K562 (cell line): ENCODE results near the gene ISYNA1. TPM values are rescaled to one million over a fixed set of nuclear protein-coding genes. Genes with fewer than 3 reads are reported as not detected.

ENCODE experiments used
- CREBBP ChIP-seq: IDR thresholded peaks from one replicate; pipeline ENCODE4 v1.6.1; 2012; ENCODE audit warnings: low read depth, mild to moderate bottlenecking, control low read depth, inconsistent platforms, low read length
- CSDE1 ChIP-seq, 2 experiments: fragments of 450-650 bp; IDR thresholded peaks; 2 replicates each; pipeline ENCODE4 v1.6.1; 2016; ENCODE audit warnings: mild to moderate bottlenecking in 1 of 2
- E2F3 ChIP-seq: fragments of 250-450 bp; sonication (Bioruptor Pico); IDR thresholded peaks from 2 replicates; pipeline ENCODE4 v1.4.0; 2020; ENCODE audit warnings: mild to moderate bottlenecking
- ESRRA ChIP-seq: fragments of 450-650 bp; IDR thresholded peaks from 2 replicates; pipeline ENCODE4 v1.6.1; 2014; ENCODE audit warnings: low read depth, mild to moderate bottlenecking, moderate library complexity, borderline replicate concordance
- ETV1 ChIP-seq: fragments of 450-650 bp; conservative IDR thresholded peaks from 2 replicates; pipeline ENCODE4 v1.6.1; 2016; ENCODE audit warnings: missing genetic modification characterization, control low read depth, low read depth, missing compliant biosample characterization
- GABPB1 ChIP-seq: sonication (generic); formaldehyde crosslinking; IDR thresholded peaks from 2 replicates; pipeline ENCODE4 v1.8.0; 2022; ENCODE audit warnings: mild to moderate bottlenecking, missing genetic modification reagents
- MYBL2 ChIP-seq, 2 experiments: fragments of 450-650 bp in 1 of 2; sonication (generic) in 1 of 2; formaldehyde crosslinking in 1 of 2; IDR thresholded peaks; 2 replicates each; pipeline versions ENCODE4 v1.6.1 to v1.8.1; 2017 to 2022; ENCODE audit warnings: borderline replicate concordance in 1 of 2, inconsistent platforms in 1 of 2, low read depth in 1 of 2, mild to moderate bottlenecking in 1 of 2, missing genetic modification reagents in 1 of 2, moderate library complexity in 1 of 2
- POLR2G ChIP-seq: fragments of 200-400 bp; formaldehyde crosslinking; IDR thresholded peaks from 2 replicates; pipeline ENCODE4 v1.6.1; 2017; ENCODE audit warnings: low read depth, mild to moderate bottlenecking, antibody characterized with exemption, low read length, moderate library complexity
- SAFB2 ChIP-seq: fragments of 200-400 bp; formaldehyde crosslinking; IDR thresholded peaks from 2 replicates; pipeline ENCODE4 v1.6.1; 2018; ENCODE audit warnings: borderline replicate concordance, low read length, low read depth, moderate library complexity; ENCODE audit not compliant: severe bottlenecking
- TCF7L2 ChIP-seq: fragments of 150-350 bp; IDR thresholded peaks from 2 replicates; pipeline ENCODE4 v1.6.1; 2016; ENCODE audit warnings: low read depth, mild to moderate bottlenecking, low read length, moderate library complexity
- TGIF2 ChIP-seq: sonication (generic); formaldehyde crosslinking; IDR thresholded peaks from 2 replicates; pipeline ENCODE4 v1.8.1; 2022; ENCODE audit warnings: mild to moderate bottlenecking, missing genetic modification reagents, moderate library complexity
- ZNF282 ChIP-seq: sonication (generic); formaldehyde crosslinking; IDR thresholded peaks from 2 replicates; pipeline ENCODE4 v1.8.1; 2023; ENCODE audit warnings: missing genetic modification reagents
- polyA plus RNA-seq, 8 experiments: library from polyadenylated mRNA; depleted of rRNA in 4 of 8; stranded (reverse) in 5 of 8; unstranded in 3 of 8; fragments of >200 nt; fragmentation: Nextera tagmentation in 2 of 8; fragmentation: Illumina TruSeq in 1 of 8; extraction: Ambion mirVana in 2 of 8; extraction: Trizol in 1 of 8; gene quantifications; 2 replicates each; pipeline versions ENCODE4 v1.2.1 to v1.2.3, GENCODE V29; 2011 to 2014; ENCODE audit warnings: inconsistent platforms in 1 of 8, missing spikeins in 1 of 8
- total RNA-seq, 7 experiments: library from RNA; depleted of rRNA in 6 of 7; stranded (reverse); fragments of >200 nt in 6 of 7; fragmentation: Illumina TruSeq in 2 of 7; extraction: Trizol in 2 of 7; gene quantifications; 2 replicates each; pipeline versions ENCODE4 v1.2.1 to v1.2.3, GENCODE V29; 2011 to 2021; ENCODE audit warnings: low replicate concordance in 1 of 7
- TF ChIP-seq, protein P1 (sequence below): fragments of 250-450 bp; sonication (Bioruptor Pico); IDR thresholded peaks from 2 replicates; pipeline ENCODE4 v1.5.0; 2021; ENCODE audit warnings: mild to moderate bottlenecking, borderline replicate concordance
- TF ChIP-seq, protein P2 (sequence below): sonication (generic); formaldehyde crosslinking; IDR thresholded peaks from 2 replicates; pipeline ENCODE4 v1.8.1; 2023; ENCODE audit warnings: missing genetic modification reagents, mild to moderate bottlenecking, borderline replicate concordance
- TF ChIP-seq, protein P3 (sequence below): fragments of 250-450 bp; sonication (Bioruptor Pico); IDR thresholded peaks from 2 replicates; pipeline ENCODE4 v1.8.0; 2022; ENCODE audit warnings: inconsistent platforms, mild to moderate bottlenecking, moderate library complexity, borderline replicate concordance

Gene ISYNA1
- total and polyA plus RNA-seq, 9 of the 15 experiments (the other 6 are each of a cell fraction or from before 2014, with no cell fraction given): 21.8 to 460 (median 93.2) TPM

DNA sequence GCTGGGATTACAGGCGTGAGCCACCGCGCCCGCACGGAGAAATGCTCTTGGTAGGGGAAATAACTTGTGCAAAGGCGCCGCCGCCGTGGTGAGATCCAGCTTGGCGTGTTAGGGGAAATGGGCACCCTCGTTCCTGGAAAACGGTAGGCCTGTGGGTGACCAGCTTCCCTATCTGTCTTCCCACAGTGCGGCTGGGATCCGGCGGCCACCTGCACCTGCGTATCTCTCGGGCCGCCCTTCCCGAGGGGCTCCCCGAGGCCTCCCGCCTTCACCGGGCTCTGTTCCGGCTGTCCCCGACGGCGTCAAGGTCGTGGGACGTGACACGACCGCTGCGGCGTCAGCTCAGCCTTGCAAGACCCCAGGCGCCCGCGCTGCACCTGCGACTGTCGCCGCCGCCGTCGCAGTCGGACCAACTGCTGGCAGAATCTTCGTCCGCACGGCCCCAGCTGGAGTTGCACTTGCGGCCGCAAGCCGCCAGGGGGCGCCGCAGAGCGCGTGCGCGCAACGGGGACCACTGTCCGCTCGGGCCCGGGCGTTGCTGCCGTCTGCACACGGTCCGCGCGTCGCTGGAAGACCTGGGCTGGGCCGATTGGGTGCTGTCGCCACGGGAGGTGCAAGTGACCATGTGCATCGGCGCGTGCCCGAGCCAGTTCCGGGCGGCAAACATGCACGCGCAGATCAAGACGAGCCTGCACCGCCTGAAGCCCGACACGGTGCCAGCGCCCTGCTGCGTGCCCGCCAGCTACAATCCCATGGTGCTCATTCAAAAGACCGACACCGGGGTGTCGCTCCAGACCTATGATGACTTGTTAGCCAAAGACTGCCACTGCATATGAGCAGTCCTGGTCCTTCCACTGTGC lies 49.6 kb downstream of the ISYNA1 start (continued):
- no peak for TF ChIP-seq CREBBP
- no peak for TF ChIP-seq TCF7L2
- TF ChIP-seq TGIF2 (CRISPR knock-in tag): no peak
- peak; percentile 75; the same call in 1 of the 2 replicates for TF ChIP-seq ZNF282
- TF ChIP-seq MYBL2 (IDR thresholded peaks at IDR 0.05; ENCODE audit: low read depth): no peak
- no peak for TF ChIP-seq MYBL2 (CRISPR knock-in tag; IDR thresholded peaks at IDR 0.05; ENCODE audit: borderline replicate concordance)
- TF ChIP-seq POLR2G: peak; percentile 97
- TF ChIP-seq, protein P1, sequence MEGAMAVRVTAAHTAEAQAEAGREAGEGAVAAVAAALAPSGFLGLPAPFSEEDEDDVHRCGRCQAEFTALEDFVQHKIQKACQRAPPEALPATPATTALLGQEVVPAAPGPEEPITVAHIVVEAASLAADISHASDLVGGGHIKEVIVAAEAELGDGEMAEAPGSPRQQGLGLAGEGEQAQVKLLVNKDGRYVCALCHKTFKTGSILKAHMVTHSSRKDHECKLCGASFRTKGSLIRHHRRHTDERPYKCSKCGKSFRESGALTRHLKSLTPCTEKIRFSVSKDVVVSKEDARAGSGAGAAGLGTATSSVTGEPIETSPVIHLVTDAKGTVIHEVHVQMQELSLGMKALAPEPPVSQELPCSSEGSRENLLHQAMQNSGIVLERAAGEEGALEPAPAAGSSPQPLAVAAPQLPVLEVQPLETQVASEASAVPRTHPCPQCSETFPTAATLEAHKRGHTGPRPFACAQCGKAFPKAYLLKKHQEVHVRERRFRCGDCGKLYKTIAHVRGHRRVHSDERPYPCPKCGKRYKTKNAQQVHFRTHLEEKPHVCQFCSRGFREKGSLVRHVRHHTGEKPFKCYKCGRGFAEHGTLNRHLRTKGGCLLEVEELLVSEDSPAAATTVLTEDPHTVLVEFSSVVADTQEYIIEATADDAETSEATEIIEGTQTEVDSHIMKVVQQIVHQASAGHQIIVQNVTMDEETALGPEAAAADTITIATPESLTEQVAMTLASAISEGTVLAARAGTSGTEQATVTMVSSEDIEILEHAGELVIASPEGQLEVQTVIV (CRISPR knock-in tag): no peak
- TF ChIP-seq CSDE1 (IDR thresholded peaks at IDR 0.05): no peak; a peak in 1 of 4 replicates
- peak; percentile 89 for TF ChIP-seq GABPB1 (CRISPR knock-in tag)
- peak; percentile 82 for TF ChIP-seq ESRRA
- TF ChIP-seq, protein P2, sequence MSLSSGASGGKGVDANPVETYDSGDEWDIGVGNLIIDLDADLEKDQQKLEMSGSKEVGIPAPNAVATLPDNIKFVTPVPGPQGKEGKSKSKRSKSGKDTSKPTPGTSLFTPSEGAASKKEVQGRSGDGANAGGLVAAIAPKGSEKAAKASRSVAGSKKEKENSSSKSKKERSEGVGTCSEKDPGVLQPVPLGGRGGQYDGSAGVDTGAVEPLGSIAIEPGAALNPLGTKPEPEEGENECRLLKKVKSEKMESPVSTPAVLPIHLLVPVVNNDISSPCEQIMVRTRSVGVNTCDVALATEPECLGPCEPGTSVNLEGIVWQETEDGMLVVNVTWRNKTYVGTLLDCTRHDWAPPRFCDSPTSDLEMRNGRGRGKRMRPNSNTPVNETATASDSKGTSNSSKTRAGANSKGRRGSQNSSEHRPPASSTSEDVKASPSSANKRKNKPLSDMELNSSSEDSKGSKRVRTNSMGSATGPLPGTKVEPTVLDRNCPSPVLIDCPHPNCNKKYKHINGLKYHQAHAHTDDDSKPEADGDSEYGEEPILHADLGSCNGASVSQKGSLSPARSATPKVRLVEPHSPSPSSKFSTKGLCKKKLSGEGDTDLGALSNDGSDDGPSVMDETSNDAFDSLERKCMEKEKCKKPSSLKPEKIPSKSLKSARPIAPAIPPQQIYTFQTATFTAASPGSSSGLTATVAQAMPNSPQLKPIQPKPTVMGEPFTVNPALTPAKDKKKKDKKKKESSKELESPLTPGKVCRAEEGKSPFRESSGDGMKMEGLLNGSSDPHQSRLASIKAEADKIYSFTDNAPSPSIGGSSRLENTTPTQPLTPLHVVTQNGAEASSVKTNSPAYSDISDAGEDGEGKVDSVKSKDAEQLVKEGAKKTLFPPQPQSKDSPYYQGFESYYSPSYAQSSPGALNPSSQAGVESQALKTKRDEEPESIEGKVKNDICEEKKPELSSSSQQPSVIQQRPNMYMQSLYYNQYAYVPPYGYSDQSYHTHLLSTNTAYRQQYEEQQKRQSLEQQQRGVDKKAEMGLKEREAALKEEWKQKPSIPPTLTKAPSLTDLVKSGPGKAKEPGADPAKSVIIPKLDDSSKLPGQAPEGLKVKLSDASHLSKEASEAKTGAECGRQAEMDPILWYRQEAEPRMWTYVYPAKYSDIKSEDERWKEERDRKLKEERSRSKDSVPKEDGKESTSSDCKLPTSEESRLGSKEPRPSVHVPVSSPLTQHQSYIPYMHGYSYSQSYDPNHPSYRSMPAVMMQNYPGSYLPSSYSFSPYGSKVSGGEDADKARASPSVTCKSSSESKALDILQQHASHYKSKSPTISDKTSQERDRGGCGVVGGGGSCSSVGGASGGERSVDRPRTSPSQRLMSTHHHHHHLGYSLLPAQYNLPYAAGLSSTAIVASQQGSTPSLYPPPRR (CRISPR knock-in tag): peak; percentile 72; the same call in 1 of the 2 replicates
- TF ChIP-seq ETV1 (tag): no peak
- TF ChIP-seq SAFB2: no peak
- 0 out of 2 replicates have a peak, but pooled peaks have one; percentile 21 for TF ChIP-seq E2F3 (CRISPR knock-in tag)
- TF ChIP-seq, protein P3, sequence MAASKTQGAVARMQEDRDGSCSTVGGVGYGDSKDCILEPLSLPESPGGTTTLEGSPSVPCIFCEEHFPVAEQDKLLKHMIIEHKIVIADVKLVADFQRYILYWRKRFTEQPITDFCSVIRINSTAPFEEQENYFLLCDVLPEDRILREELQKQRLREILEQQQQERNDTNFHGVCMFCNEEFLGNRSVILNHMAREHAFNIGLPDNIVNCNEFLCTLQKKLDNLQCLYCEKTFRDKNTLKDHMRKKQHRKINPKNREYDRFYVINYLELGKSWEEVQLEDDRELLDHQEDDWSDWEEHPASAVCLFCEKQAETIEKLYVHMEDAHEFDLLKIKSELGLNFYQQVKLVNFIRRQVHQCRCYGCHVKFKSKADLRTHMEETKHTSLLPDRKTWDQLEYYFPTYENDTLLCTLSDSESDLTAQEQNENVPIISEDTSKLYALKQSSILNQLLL: no peak
